Measurements from ENCODE around the gene RAB11A.

DNA sequence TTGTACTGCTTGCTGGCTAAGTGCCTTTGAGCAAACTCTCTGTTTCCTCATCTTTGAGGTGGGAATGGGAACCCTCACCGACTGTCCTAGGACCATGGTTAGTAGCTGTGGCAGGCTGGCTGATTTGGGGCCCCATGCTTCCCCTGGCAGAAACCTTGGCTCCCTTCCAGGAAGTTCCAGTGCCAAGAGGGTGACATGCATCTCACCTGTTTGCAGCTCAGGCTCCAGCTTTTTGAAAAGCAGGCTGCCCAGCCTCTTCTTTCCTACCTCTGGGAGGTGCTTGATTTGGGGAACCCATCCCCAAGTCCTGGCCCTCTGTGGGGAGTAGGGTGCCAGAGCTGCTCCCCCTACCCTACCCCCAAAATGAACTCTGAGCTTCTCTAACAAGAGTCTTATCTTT lies 50.8 kb downstream of the RAB11A start:
- no peak for TF ChIP-seq CTCF (conservative IDR thresholded peaks at IDR 0.05; ENCODE audit: low read length)
- no peak for TF ChIP-seq EZH2phosphoT487 (IDR thresholded peaks at IDR 0.05; ENCODE audit: borderline replicate concordance, low read depth, low read length)

Measured in OCI-LY7 (cell line).